ENCODE data around the gene NOL4L. TPM values are rescaled to one million over a fixed set of nuclear protein-coding genes. Genes with fewer than 3 reads are reported as not detected.

Gene NOL4L
- total RNA-seq, 2 donors from 2014 or later: 18.0 to 59.7 TPM

- TF ChIP-seq POLR2AphosphoS5 (IDR thresholded peaks at IDR 0.05): no peak
- no peak for TF ChIP-seq CTCF (IDR thresholded peaks at IDR 0.05)
- no peak for TF ChIP-seq POLR2A (IDR thresholded peaks at IDR 0.05)
- DNase-seq (ENCODE audit: low spot score): no peak
- Histone ChIP-seq H3K36me3 (no peaks in the 10 kb centered on the region), H3K9me3 (no peaks in the 10 kb centered on the region), H3K27me3 (replicated peaks; ENCODE audit: insufficient read depth) (no peaks in the 10 kb centered on the region), H3K4me3 (no peak overlapping the region), H3K4me1 (replicated peaks) (peaks cover 33% of the 10 kb centered on the region), H3K27ac (no peak overlapping the region)
- intact Hi-C loops (cut with DNase I): no loop called here
- WGBS: 64% methylated on average over 11 of the region's 11 CpGs
These were observed 107.3 kb downstream of the NOL4L start for GRCh38 chr20:32477594-32478512.

GRCh38 chr20:32476684-32477593 lies 108.2 kb downstream of the NOL4L start:
- Histone ChIP-seq H3K9me3 (no peaks in the 10 kb centered on the region), H3K27me3 (replicated peaks; ENCODE audit: insufficient read depth) (no peaks in the 10 kb centered on the region), H3K4me1 (replicated peaks) (peaks cover 30% of the 10 kb centered on the region), H3K36me3 (no peaks in the 10 kb centered on the region), H3K27ac (peak overlapping the region; percentile 37 to 82), H3K4me3 (no peak overlapping the region)
- 59% methylated on average over 22 of the region's 22 CpGs for WGBS
- intact Hi-C loops (cut with DNase I): no loop called here
- TF ChIP-seq POLR2AphosphoS5 (IDR thresholded peaks at IDR 0.05) (no peak), CTCF (IDR thresholded peaks at IDR 0.05) (no peak), POLR2A (IDR thresholded peaks at IDR 0.05) (no peak)
- no peak for DNase-seq (ENCODE audit: low spot score)

GRCh38 chr20:32474967-32475811 lies 109.9 kb downstream of the NOL4L start:
- no peaks in the 10 kb centered on the region for H3K36me3 ChIP-seq
- intact Hi-C loops (cut with DNase I): no loop called here
- DNase-seq (ENCODE audit: low spot score): peak; percentile 76

GRCh38 chr20:32474717-32474966 lies 110.5 kb downstream of the NOL4L start:
- Histone ChIP-seq H3K27me3 (replicated peaks; ENCODE audit: insufficient read depth) (no peaks in the 10 kb centered on the region), H3K36me3 (no peaks in the 10 kb centered on the region), H3K4me1 (replicated peaks) (peaks cover 27% of the 10 kb centered on the region), H3K9me3 (no peaks in the 10 kb centered on the region), H3K4me3 (peak overlapping the region in 1 of 2 donors; percentile 21), H3K27ac (peak overlapping the region; percentile 82 to 83)
- TF ChIP-seq CTCF (IDR thresholded peaks at IDR 0.05) (no peak), POLR2A (IDR thresholded peaks at IDR 0.05) (no peak), POLR2AphosphoS5 (IDR thresholded peaks at IDR 0.05) (no peak)
- intact Hi-C loops (cut with DNase I): no loop called here
- 9% methylated on average over 8 of the region's 8 CpGs for whole genome bisulfite sequencing
- no peak for DNase-seq (ENCODE audit: low spot score)

More at GRCh38 chr20:32474967-32475811, 109.9 kb downstream of the NOL4L start:
- Histone ChIP-seq H3K27ac (peak overlapping the region; percentile 82 to 83), H3K9me3 (no peaks in the 10 kb centered on the region), H3K4me3 (peak overlapping the region; percentile 4 to 21), H3K27me3 (replicated peaks; ENCODE audit: insufficient read depth) (no peaks in the 10 kb centered on the region), H3K4me1 (replicated peaks) (peaks cover 27% of the 10 kb centered on the region)
- TF ChIP-seq POLR2A (IDR thresholded peaks at IDR 0.05): peak; percentile 47
- peak; percentile 73 for TF ChIP-seq POLR2AphosphoS5 (IDR thresholded peaks at IDR 0.05)
- no peak for TF ChIP-seq CTCF (IDR thresholded peaks at IDR 0.05)
- WGBS: under 1% methylated on average over 28 of the region's 28 CpGs
